Activated CD4-positive, alpha-beta T cell treated with anti-CD3 and anti-CD28 coated beads for 1 hour (primary cell): Measurements from ENCODE around the gene RTN4RL1.

ENCODE experiments used
- DNase-seq: peaks from one replicate; pipeline ENCODE4 v3.0.0-alpha.2; 2020

Gene RTN4RL1

GRCh38 chr17:1972487-1973160, 52.5 kb downstream of the RTN4RL1 start:
- DNase-seq, result no peak

GRCh38 chr17:1970843-1971384, 54.2 kb downstream of the RTN4RL1 start:
- no peak for DNase-seq

GRCh38 chr17:1969712-1970111, 55.4 kb downstream of the RTN4RL1 start:
- no peak for DNase-seq

GRCh38 chr17:1967213-1967612, 57.9 kb downstream of the RTN4RL1 start:
- DNase-seq, result no peak

- no peak for DNase-seq
Observed at GRCh38 chr17:1966274-1967086, 58.7 kb downstream of the RTN4RL1 start.

- DNase-seq, result no peak
Observed at GRCh38 chr17:1965556-1966273, 59.4 kb downstream of the RTN4RL1 start.

- DNase-seq, result no peak
Observed at GRCh38 chr17:1963250-1963649, 61.9 kb downstream of the RTN4RL1 start.

- no peak for DNase-seq
Observed at GRCh38 chr17:1961189-1961588, 63.9 kb downstream of the RTN4RL1 start.

DNA sequence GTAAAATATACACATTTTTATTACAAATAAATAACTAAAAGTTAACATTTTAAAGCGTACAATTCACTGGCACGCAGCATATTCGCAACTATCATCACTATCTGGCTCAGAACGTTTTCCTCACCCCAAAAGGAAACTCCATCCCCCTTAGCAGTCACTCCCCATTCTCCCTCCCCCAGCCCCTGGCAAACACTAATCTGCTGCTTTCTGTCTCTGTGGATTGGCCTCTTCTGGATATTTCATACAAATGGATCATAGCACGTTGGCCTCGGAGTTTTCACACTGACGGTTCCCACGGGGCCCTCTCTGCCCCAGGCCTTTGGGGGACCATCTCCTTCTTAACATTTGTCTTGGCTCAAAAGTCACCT, 64.6 kb downstream of the RTN4RL1 start:
- DNase-seq, result no peak

- no peak for DNase-seq
Observed at GRCh38 chr17:1959871-1960544, 65.1 kb downstream of the RTN4RL1 start.

GRCh38 chr17:1958134-1958881, 66.8 kb downstream of the RTN4RL1 start:
- DNase-seq, result no peak

- DNase-seq, result no peak
Observed at GRCh38 chr17:1957037-1957436, 68.1 kb downstream of the RTN4RL1 start.

GRCh38 chr17:1956134-1956533, 69.0 kb downstream of the RTN4RL1 start:
- no peak for DNase-seq

- no peak for DNase-seq
Observed at GRCh38 chr17:1953831-1954230, 71.3 kb downstream of the RTN4RL1 start.

- DNase-seq, result no peak
Observed at GRCh38 chr17:1951920-1952319, 73.2 kb downstream of the RTN4RL1 start.

DNA sequence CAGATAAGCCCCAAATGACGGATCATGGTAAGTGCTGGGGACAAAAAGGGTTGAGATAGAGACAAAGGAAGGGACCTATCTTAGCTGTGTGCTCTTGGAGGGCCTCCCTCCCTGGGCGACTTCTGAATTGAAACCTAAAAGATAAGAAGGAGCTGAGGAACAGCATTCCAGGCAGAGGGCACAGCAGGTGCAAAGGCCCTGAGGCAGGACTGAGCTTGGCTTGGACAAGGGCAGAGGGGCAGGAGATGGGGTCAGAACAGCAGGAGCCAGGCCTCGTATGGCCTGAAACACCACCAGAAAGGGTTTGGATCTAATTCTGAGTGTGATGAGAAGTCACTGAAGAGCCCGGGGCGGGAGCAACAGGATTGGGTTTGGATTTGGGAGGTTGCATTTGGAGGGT, 75.4 kb downstream of the RTN4RL1 start:
- DNase-seq, result no peak

DNA sequence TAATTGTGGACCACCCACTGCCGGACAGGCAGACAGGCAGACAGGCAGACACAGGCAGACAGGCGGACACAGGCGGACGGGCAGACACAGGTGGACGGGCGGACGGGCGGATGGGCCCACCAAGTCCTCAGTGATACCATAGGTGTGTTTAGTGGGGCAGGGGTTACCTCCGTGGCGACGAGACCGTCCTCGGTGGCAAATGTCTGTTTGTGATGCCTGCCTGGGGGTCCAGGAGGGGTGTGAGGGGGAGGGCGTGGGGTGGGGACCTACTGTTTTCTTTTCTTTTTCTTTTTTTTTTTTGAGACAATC, 76.7 kb downstream of the RTN4RL1 start:
- DNase-seq, result no peak

DNA sequence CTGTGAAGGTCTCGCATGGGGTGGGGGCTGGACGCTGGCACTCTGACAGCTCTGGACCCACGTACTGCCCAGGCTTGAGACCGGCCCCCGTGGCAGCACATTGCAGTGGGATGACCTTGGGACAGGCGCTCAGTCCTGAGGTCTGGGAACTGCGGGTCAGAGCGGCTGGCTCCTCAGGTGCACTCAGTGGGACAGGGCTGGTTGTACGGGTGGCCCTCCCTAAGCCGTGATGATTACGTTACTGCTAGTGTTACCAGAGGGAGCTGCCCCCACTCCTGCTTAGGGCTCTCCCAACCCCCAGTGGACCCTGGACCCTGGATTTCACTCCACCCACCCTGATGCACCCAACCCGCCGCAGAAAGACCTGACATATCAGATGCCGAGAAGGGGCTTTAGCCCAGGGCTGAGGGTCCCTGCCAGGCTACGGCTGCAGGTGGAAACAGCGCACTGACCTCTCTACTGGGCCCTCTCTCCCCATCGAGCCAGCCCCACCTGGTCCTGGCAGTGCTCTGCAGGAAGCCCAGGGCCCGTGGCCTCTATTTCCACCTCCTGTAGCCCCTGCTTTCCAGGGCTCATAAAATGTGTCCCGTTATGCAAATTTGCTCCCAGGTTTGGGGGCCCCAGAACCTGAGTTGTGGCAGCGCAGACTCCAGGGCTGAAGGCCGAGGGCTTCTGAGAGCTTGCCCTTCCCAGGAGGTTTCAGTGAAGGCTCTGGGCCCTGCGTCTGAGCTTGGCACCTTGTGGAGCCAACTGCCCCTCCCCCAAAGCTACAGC, 77.2 kb downstream of the RTN4RL1 start:
- DNase-seq, result no peak

DNA sequence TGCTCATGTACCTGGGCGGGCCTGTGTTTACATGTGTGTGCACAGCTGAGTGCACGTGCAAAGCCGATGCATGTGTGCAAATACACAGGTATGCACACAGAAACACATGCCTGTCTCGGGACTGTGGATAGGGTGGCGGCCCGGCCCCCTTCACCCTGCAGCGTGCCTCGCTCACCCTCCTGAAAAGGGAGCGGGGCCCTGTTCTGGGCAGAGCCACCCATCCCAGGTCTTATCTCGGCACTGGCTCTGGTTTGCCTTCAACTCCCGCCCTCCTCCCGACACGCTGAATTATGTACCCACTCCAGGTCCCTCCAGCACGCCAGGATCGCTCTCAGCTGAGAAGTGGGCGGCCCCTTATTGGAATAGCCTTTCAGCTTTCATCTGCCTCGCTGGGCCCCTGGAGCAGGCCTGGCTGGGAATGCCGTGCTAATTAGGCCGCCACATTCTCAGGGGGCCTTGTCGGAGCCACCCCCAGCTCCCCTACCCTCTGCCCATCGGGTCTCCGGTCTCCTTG, 77.8 kb downstream of the RTN4RL1 start:
- no peak for DNase-seq

DNA sequence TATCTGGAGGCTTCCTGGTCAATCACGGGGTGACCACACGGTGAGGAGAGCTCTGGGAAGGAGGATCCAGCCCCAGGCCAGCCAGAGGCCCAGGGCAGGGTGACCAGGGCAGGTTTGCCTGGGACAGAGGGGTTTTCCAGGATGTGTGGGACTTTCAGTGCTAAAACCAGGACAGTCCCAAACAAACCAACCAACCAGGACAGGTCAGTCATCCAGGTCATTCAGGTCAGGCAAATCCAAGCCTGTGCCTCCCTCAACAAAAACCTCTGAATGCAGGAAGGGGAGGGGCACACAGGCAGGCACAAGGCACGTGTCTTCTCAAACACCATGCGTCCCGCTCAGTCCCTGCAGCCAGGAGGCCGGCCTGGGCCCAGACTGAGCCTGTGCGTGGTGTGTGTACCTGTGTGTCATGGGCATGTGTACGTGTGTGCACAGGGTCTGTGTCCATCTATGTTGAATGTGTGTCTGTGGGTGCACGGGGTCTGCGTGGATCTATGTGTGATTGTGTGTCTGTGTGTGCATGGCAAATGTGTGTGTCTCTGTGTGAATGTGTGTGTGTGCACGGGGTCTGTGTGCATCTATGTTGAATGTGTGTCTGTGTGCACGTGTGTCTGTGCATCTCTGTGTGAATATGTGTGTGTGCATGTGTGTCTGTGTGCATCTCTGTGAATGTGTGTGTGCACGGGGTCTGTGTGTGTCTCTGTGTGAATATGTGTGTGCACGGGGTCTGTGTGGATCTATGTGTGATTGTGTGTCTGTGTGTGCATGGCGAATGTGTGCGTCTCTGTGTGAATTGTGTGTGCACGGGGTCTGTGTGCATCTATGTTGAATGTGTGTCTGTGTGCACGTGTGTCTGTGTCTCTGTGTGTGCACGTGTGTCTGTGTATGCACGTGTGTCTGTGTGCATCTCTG, 78.9 kb downstream of the RTN4RL1 start:
- DNase-seq, result no peak
